ENCODE results near the gene PDLIM1. TPM values are rescaled to one million over a fixed set of nuclear protein-coding genes. Genes with fewer than 3 reads are reported as not detected.

PDLIM1 gene
- total RNA-seq, 4 donors from 2014 or later = 40.7 to 86.8 (median 83.4) TPM

GRCh38 chr10:95257849-95258248, 33.0 kb downstream of the PDLIM1 start:
- intact Hi-C loops (cut with DNase I) = no loop called here
- Histone ChIP-seq H3K4me3 (no peak overlapping the region), H3K36me3 (peaks cover 0 to 75% (median 11%) of the 10 kb centered on the region in 4 donors), H3K27ac (replicated peaks in 1 of 4) (no peak overlapping the region), H3K4me1 (peaks cover 8 to 25% (median 17%) of the 10 kb centered on the region in 4 donors), H3K27me3 (no peaks in the 10 kb centered on the region), H3K9me3 (peaks cover 0 to 6% (median 0%) of the 10 kb centered on the region in 4 donors)
- WGBS = 94% methylated on average over 7 of the region's 7 CpGs
- DNase-seq (ENCODE audit: extremely low spot score) = peak; percentile 26
- TF ChIP-seq CTCF (IDR thresholded peaks at IDR 0.05) (no peak), POLR2A (IDR thresholded peaks at IDR 0.05; ENCODE audit: low read depth) (no peak), POLR2AphosphoS5 (IDR thresholded peaks at IDR 0.05) (no peak), EP300 (IDR thresholded peaks at IDR 0.05) (no peak)

- Histone ChIP-seq H3K27me3 (no peaks in the 10 kb centered on the region), H3K9me3 (peaks cover 0 to 6% (median 0%) of the 10 kb centered on the region in 4 donors), H3K36me3 (peaks cover 0 to 70% (median 7%) of the 10 kb centered on the region in 4 donors), H3K4me3 (no peak overlapping the region), H3K27ac (replicated peaks in 1 of 4) (no peak overlapping the region), H3K4me1 (peaks cover 8 to 14% (median 12%) of the 10 kb centered on the region in 4 donors)
- intact Hi-C loops (cut with DNase I) = no loop called here
- no peak for DNase-seq (ENCODE audit: extremely low spot score)
- TF ChIP-seq POLR2AphosphoS5 (IDR thresholded peaks at IDR 0.05) (no peak), CTCF (IDR thresholded peaks at IDR 0.05) (no peak), POLR2A (IDR thresholded peaks at IDR 0.05; ENCODE audit: low read depth) (no peak), EP300 (IDR thresholded peaks at IDR 0.05) (no peak)
- WGBS = 87% methylated on average over 1 of the region's 1 CpG
Measured at GRCh38 chr10:95256268-95256667, 34.5 kb downstream of the PDLIM1 start.

GRCh38 chr10:95254629-95255028, 36.2 kb downstream of the PDLIM1 start:
- Histone ChIP-seq H3K27me3 (no peaks in the 10 kb centered on the region), H3K4me3 (no peak overlapping the region), H3K9me3 (peaks cover 0 to 6% (median 0%) of the 10 kb centered on the region in 4 donors), H3K27ac (replicated peaks in 1 of 4) (no peak overlapping the region), H3K4me1 (peaks cover 0 to 7% (median under 1%) of the 10 kb centered on the region in 4 donors), H3K36me3 (peaks cover 0 to 61% (median 2%) of the 10 kb centered on the region in 4 donors)
- intact Hi-C loops (cut with DNase I) = no loop called here
- WGBS = 90% methylated on average over 3 of the region's 3 CpGs
- no peak for TF ChIP-seq POLR2A (IDR thresholded peaks at IDR 0.05; ENCODE audit: low read depth)
- TF ChIP-seq POLR2AphosphoS5 (IDR thresholded peaks at IDR 0.05) = no peak
- TF ChIP-seq CTCF (IDR thresholded peaks at IDR 0.05) = no peak
- TF ChIP-seq EP300 (IDR thresholded peaks at IDR 0.05) = no peak
- no peak for DNase-seq (ENCODE audit: extremely low spot score)

GRCh38 chr10:95253686-95254085, 37.1 kb downstream of the PDLIM1 start:
- 99% methylated on average over 2 of the region's 2 CpGs for WGBS
- Histone ChIP-seq H3K9me3 (peaks cover 0 to 6% (median 0%) of the 10 kb centered on the region in 4 donors), H3K36me3 (peaks cover 0 to 58% (median 0%) of the 10 kb centered on the region in 4 donors), H3K4me1 (peaks cover 0 to 16% (median 5%) of the 10 kb centered on the region in 4 donors), H3K4me3 (no peak overlapping the region), H3K27me3 (no peaks in the 10 kb centered on the region), H3K27ac (replicated peaks in 1 of 4) (no peak overlapping the region)
- TF ChIP-seq POLR2A (IDR thresholded peaks at IDR 0.05; ENCODE audit: low read depth) = no peak
- TF ChIP-seq CTCF (IDR thresholded peaks at IDR 0.05) = no peak
- TF ChIP-seq POLR2AphosphoS5 (IDR thresholded peaks at IDR 0.05) = no peak
- no peak for TF ChIP-seq EP300 (IDR thresholded peaks at IDR 0.05)
- no peak for DNase-seq (ENCODE audit: extremely low spot score)
- intact Hi-C loops (cut with DNase I) = no loop called here

GRCh38 chr10:95253007-95253406, 37.8 kb downstream of the PDLIM1 start:
- peaks cover 0 to 58% (median 0%) of the 10 kb centered on the region in 4 donors for H3K36me3 ChIP-seq
- H3K9me3 ChIP-seq = peaks cover 0 to 6% (median 0%) of the 10 kb centered on the region in 4 donors
- DNase-seq (ENCODE audit: extremely low spot score) = no peak
- no peaks in the 10 kb centered on the region for H3K27me3 ChIP-seq
- intact Hi-C loops (cut with DNase I) = no loop called here
- H3K4me3 ChIP-seq = no peak overlapping the region
- peaks cover 4 to 23% (median 6%) of the 10 kb centered on the region in 4 donors for H3K4me1 ChIP-seq
- TF ChIP-seq POLR2A (IDR thresholded peaks at IDR 0.05; ENCODE audit: low read depth) (no peak), EP300 (IDR thresholded peaks at IDR 0.05) (no peak), CTCF (IDR thresholded peaks at IDR 0.05) (no peak), POLR2AphosphoS5 (IDR thresholded peaks at IDR 0.05) (no peak)
- 80% methylated on average over 2 of the region's 2 CpGs for WGBS
- H3K27ac ChIP-seq (replicated peaks in 1 of 4) = no peak overlapping the region

All from esophagus muscularis mucosa (tissue), 4 donors.